HL-60 (cell line): ENCODE data around the gene MAB21L3.

ENCODE experiments used
- DNase-seq, 2 experiments: peaks; one replicate each; pipeline ENCODE4 v3.0.0-alpha.2; 2010 to 2020; ENCODE audit warnings: low read depth in 1 of 2, low spot score in 1 of 2
- H3K27ac ChIP-seq: fragments of 250-450 bp; sonication (Bioruptor Pico); replicated peaks from 2 replicates; pipeline ENCODE4 v1.5.1; 2020; ENCODE audit warnings: mild to moderate bottlenecking, moderate library complexity
- H3K27me3 ChIP-seq: fragments of 250-450 bp; sonication (Bioruptor Pico); 2 replicates; pipeline ENCODE4 v1.5.1; 2021; ENCODE audit warnings: mild to moderate bottlenecking, moderate library complexity; ENCODE audit not compliant: insufficient read depth, poor library complexity, severe bottlenecking
- H3K4me3 ChIP-seq: replicated peaks from 2 replicates; pipeline ENCODE4 v1.5.1; 2011; ENCODE audit warnings: mild to moderate bottlenecking, control low read depth, low read length; ENCODE audit not compliant: insufficient read depth
- CTCF ChIP-seq: IDR thresholded peaks from one replicate; pipeline ENCODE4 v1.5.1; 2011; ENCODE audit warnings: low read length, control low read depth, inconsistent platforms; ENCODE audit not compliant: insufficient read depth
- GABPA ChIP-seq: IDR thresholded peaks from 2 replicates; pipeline ENCODE4 v1.6.1; 2012; ENCODE audit warnings: low read depth
- POLR2AphosphoS5 ChIP-seq: IDR thresholded peaks from 2 replicates; pipeline ENCODE4 v1.6.1; 2012; ENCODE audit warnings: low read depth
- REST ChIP-seq: IDR thresholded peaks from 2 replicates; pipeline ENCODE4 v1.6.1; 2012; ENCODE audit warnings: low read depth; ENCODE audit not compliant: insufficient replicate concordance
- SPI1 ChIP-seq: IDR thresholded peaks from 2 replicates; pipeline ENCODE4 v1.6.1; 2012; ENCODE audit warnings: low read depth, mild to moderate bottlenecking, borderline replicate concordance

Gene MAB21L3

GRCh38 chr1:116131170-116131569 lies 20.0 kb downstream of the MAB21L3 start:
- no peak overlapping the region for H3K4me3 ChIP-seq
- no peak for DNase-seq
- TF ChIP-seq POLR2AphosphoS5, result no peak
- no peak for TF ChIP-seq CTCF
- TF ChIP-seq REST, result no peak
- TF ChIP-seq SPI1, result no peak
- TF ChIP-seq GABPA, result no peak
- no peaks in the 10 kb centered on the region for H3K27me3 ChIP-seq
- no peak overlapping the region for H3K27ac ChIP-seq

- peak; percentile 31 to 35 for DNase-seq
- TF ChIP-seq SPI1 (no peak), REST (no peak), CTCF (no peak), GABPA (no peak), POLR2AphosphoS5 (no peak)
- H3K27ac ChIP-seq, result no peak overlapping the region
- H3K27me3 ChIP-seq, result no peaks in the 10 kb centered on the region
- no peak overlapping the region for H3K4me3 ChIP-seq
These were observed 20.8 kb downstream of the MAB21L3 start for GRCh38 chr1:116131866-116132605.

- no peak for TF ChIP-seq REST
- peak; percentile 2 for TF ChIP-seq CTCF
- no peak for TF ChIP-seq POLR2AphosphoS5
- no peak for TF ChIP-seq SPI1
- DNase-seq, result no peak
- no peaks in the 10 kb centered on the region for H3K27me3 ChIP-seq
- H3K4me3 ChIP-seq, result no peak overlapping the region
- H3K27ac ChIP-seq, result no peak overlapping the region
These were observed 22.7 kb downstream of the MAB21L3 start for GRCh38 chr1:116133696-116134475.
